Choroid plexus epithelial cell (primary cell): Measurements from ENCODE around the gene DYSF.

ENCODE experiments used
- DNase-seq: peaks from one replicate; pipeline ENCODE4 v3.0.0-alpha.2; 2010; ENCODE audit warnings: low read depth
- H3K4me3 ChIP-seq: 2 replicates; pipeline ENCODE4 v1.5.1; 2011; ENCODE audit warnings: low read depth, mild to moderate bottlenecking, control low read depth, low read length, moderate library complexity
- CTCF ChIP-seq: conservative IDR thresholded peaks from 2 replicates; pipeline ENCODE4 v1.5.1; 2011; ENCODE audit warnings: low read depth, mild to moderate bottlenecking, control low read depth, inconsistent platforms, low read length, moderate library complexity

DYSF gene

GRCh38 chr2:71683070-71683469, 229.7 kb downstream of the DYSF start:
- no peak overlapping the region for H3K4me3 ChIP-seq
- DNase-seq = no peak
- TF ChIP-seq CTCF = no peak

- no peak overlapping the region for H3K4me3 ChIP-seq
- DNase-seq = no peak
- no peak for TF ChIP-seq CTCF
Observed at GRCh38 chr2:71683666-71684065, 230.3 kb downstream of the DYSF start.

- H3K4me3 ChIP-seq = no peak overlapping the region
- no peak for DNase-seq
- TF ChIP-seq CTCF = no peak
Observed at GRCh38 chr2:71684226-71685072, 231.1 kb downstream of the DYSF start.

GRCh38 chr2:71685073-71685848, 231.9 kb downstream of the DYSF start:
- DNase-seq = no peak
- no peak overlapping the region for H3K4me3 ChIP-seq
- TF ChIP-seq CTCF = no peak

GRCh38 chr2:71685941-71686611, 232.7 kb downstream of the DYSF start:
- no peak for TF ChIP-seq CTCF
- H3K4me3 ChIP-seq = no peak overlapping the region
- no peak for DNase-seq

- no peak for DNase-seq
- TF ChIP-seq CTCF = no peak
- H3K4me3 ChIP-seq = no peak overlapping the region
Observed at GRCh38 chr2:71686781-71687180, 233.4 kb downstream of the DYSF start.
